Body of pancreas (tissue), 4 donors: ENCODE data around the gene RTBDN.
"Not testable (repeated sequence)": the region's sequence is repeated elsewhere in the genome, so short reads cannot be mapped to it uniquely, and the experiment has no call there.

Experiments
- CTCF ChIP-seq, 7 experiments: fragments of 450-650 bp in 4 of 7; fragments of 200-600 bp in 3 of 7; sonication (generic) in 3 of 7; IDR thresholded peaks; one replicate each; pipeline ENCODE4 v1.5.1; 2016 to 2019; ENCODE audit warnings: antibody characterized with exemption in 7 of 7
- POLR2A ChIP-seq, 3 donors: fragments of 450-650 bp; IDR thresholded peaks; one replicate each; pipeline ENCODE4 v1.6.1; 2016; ENCODE audit warnings: antibody characterized with exemption in 3 of 3, mild to moderate bottlenecking in 2 of 3

GRCh38 chr19:12817188-12817587, 17.2 kb downstream of the RTBDN start:
- TF ChIP-seq CTCF, POLR2A (IDR thresholded peaks at IDR 0.05): not testable (repeated sequence)
